NCI-H2196 treated with DMSO at 0.1 percent for 48 hours (cell line): ENCODE data around the gene BAG1.

Experiments used
- DNase-seq: peaks from one replicate; lab custom pipeline; 2025; ENCODE audit not compliant: unreplicated experiment; lab: John Stamatoyannopoulos, UW

The BAG1 gene

GRCh38 chr9:33264473-33265177 lies at the start of gene BAG1, which contains the start of gene CHMP5:
Gene BAG1 (minus strand): TSS chr9:33264708.
Gene CHMP5 (plus strand): TSS chr9:33265049. CDS start chr9:33265079, 30 bp downstream.
- peak; percentile 99 for DNase-seq

GRCh38 chr9:33311953-33312352 lies 47.4 kb upstream of the BAG1 start:
- DNase-seq, result no peak

- DNase-seq, result no peak
Measured at GRCh38 chr9:33310748-33311147, 46.2 kb upstream of the BAG1 start.

- DNase-seq, result no peak
Measured at GRCh38 chr9:33309903-33310302, 45.4 kb upstream of the BAG1 start.

GRCh38 chr9:33307067-33307466 lies 42.6 kb upstream of the BAG1 start:
- DNase-seq, result no peak

GRCh38 chr9:33306037-33306436 lies 41.5 kb upstream of the BAG1 start:
- no peak for DNase-seq

GRCh38 chr9:33304362-33304761 lies 39.9 kb upstream of the BAG1 start:
- no peak for DNase-seq

- DNase-seq, result no peak
Measured at GRCh38 chr9:33300546-33300945, 36.0 kb upstream of the BAG1 start.

- no peak for DNase-seq
Measured at GRCh38 chr9:33297432-33297831, 32.9 kb upstream of the BAG1 start.

GRCh38 chr9:33295571-33295970 lies 31.1 kb upstream of the BAG1 start:
- no peak for DNase-seq

- no peak for DNase-seq
Measured at GRCh38 chr9:33294670-33295432, 30.3 kb upstream of the BAG1 start.

GRCh38 chr9:33293782-33294181 lies 29.3 kb upstream of the BAG1 start:
- DNase-seq, result no peak

- DNase-seq, result no peak
Measured at GRCh38 chr9:33291901-33292300, 27.4 kb upstream of the BAG1 start.

- DNase-seq, result peak; percentile 15
Measured at GRCh38 chr9:33291031-33291397, 26.5 kb upstream of the BAG1 start.

GRCh38 chr9:33290247-33291030 lies 25.9 kb upstream of the BAG1 start, which contains the start of gene NFX1:
Gene NFX1 (plus strand): TSS chr9:33290516. CDS start chr9:33290573, 57 bp downstream.
- peak; percentile 89 for DNase-seq

- DNase-seq, result no peak
Measured at GRCh38 chr9:33289936-33290246, 25.4 kb upstream of the BAG1 start.

- DNase-seq, result no peak
Measured at GRCh38 chr9:33289496-33289895, 25.0 kb upstream of the BAG1 start.

GRCh38 chr9:33288828-33289483 lies 24.4 kb upstream of the BAG1 start:
- no peak for DNase-seq

- no peak for DNase-seq
Measured at GRCh38 chr9:33288235-33288634, 23.7 kb upstream of the BAG1 start.

GRCh38 chr9:33287087-33287490 lies 22.6 kb upstream of the BAG1 start:
- DNase-seq, result peak; percentile 63

GRCh38 chr9:33285502-33285901 lies 21.0 kb upstream of the BAG1 start:
- DNase-seq, result no peak
